Cardiac fibroblast (primary cell): Measurements from ENCODE around the gene SLC66A3.
A peak's percentile ranks its signal among the peaks of the same experiment; 100 is the strongest.

Source experiments
- DNase-seq, 2 donors: peaks; one replicate each; pipeline versions ENCODE4 v3.0.0 to v3.0.0-alpha.2; 2010; ENCODE audit warnings: low read depth in 2 of 2
- H3K4me3 ChIP-seq, 2 donors: replicated peaks in 1 of 2; 1 replicate in 1 of 2; 2 replicates in 1 of 2; pipeline ENCODE4 v1.5.1; 2011; ENCODE audit warnings: low read depth in 2 of 2, low read length in 2 of 2, mild to moderate bottlenecking in 2 of 2, moderate library complexity in 1 of 2
- TF ChIP-seq, protein P1 (sequence below): IDR thresholded peaks from one replicate; pipeline ENCODE4 v1.5.1; 2011; ENCODE audit warnings: low read depth, mild to moderate bottlenecking, low read length, inconsistent platforms

Gene SLC66A3

GRCh38 chr2:11133936-11134320 is 21.3 kb upstream of the SLC66A3 start:
- TF ChIP-seq, protein P1, sequence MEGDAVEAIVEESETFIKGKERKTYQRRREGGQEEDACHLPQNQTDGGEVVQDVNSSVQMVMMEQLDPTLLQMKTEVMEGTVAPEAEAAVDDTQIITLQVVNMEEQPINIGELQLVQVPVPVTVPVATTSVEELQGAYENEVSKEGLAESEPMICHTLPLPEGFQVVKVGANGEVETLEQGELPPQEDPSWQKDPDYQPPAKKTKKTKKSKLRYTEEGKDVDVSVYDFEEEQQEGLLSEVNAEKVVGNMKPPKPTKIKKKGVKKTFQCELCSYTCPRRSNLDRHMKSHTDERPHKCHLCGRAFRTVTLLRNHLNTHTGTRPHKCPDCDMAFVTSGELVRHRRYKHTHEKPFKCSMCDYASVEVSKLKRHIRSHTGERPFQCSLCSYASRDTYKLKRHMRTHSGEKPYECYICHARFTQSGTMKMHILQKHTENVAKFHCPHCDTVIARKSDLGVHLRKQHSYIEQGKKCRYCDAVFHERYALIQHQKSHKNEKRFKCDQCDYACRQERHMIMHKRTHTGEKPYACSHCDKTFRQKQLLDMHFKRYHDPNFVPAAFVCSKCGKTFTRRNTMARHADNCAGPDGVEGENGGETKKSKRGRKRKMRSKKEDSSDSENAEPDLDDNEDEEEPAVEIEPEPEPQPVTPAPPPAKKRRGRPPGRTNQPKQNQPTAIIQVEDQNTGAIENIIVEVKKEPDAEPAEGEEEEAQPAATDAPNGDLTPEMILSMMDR: no peak
- H3K4me3 ChIP-seq: no peak overlapping the region
- no peak for DNase-seq

- no peak for DNase-seq
- TF ChIP-seq, protein P1: no peak
- H3K4me3 ChIP-seq: no peak overlapping the region
Observed at GRCh38 chr2:11134349-11134748, 20.9 kb upstream of the SLC66A3 start.

- TF ChIP-seq, protein P1: no peak
- peak; percentile 13 to 39 for DNase-seq
Observed at GRCh38 chr2:11140492-11140891, 14.8 kb upstream of the SLC66A3 start.

GRCh38 chr2:11141319-11141718 is 13.9 kb upstream of the SLC66A3 start:
- no peak for DNase-seq
- no peak overlapping the region for H3K4me3 ChIP-seq
- TF ChIP-seq, protein P1: no peak

More at GRCh38 chr2:11140492-11140891, 14.8 kb upstream of the SLC66A3 start:
- H3K4me3 ChIP-seq: no peak overlapping the region

DNA sequence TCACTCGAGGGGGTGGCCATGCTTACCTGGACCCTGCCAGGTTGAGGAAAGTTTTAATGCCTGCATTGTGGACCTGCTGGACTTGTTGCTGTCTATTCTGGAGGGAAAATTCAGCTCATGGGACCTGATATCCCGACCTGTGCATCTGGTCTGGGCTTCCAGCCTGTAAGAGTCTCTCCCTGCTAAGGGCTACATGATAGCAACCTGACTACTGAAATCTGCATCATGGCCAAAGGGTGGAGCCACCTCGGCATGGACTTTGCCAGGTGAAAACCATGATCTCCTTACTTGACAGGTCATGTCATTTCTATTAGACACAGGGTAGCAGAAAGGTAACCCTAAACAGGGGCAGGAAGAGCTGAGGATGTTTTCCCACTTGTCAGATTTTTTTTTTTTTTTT is 12.9 kb upstream of the SLC66A3 start:
- no peak for DNase-seq
- TF ChIP-seq, protein P1: no peak
- no peak overlapping the region for H3K4me3 ChIP-seq

- TF ChIP-seq, protein P1: no peak
Observed at GRCh38 chr2:11142987-11143386, 12.3 kb upstream of the SLC66A3 start.

GRCh38 chr2:11144077-11144737 is 11.1 kb upstream of the SLC66A3 start:
- TF ChIP-seq, protein P1: no peak
- no peak for DNase-seq
- H3K4me3 ChIP-seq: no peak overlapping the region

More at GRCh38 chr2:11142987-11143386, 12.3 kb upstream of the SLC66A3 start:
- H3K4me3 ChIP-seq: no peak overlapping the region
- DNase-seq: no peak
